Amniotic stem cell (primary cell): ENCODE data around the gene CFHR2.
"Not testable (repeated sequence)": the region's sequence is repeated elsewhere in the genome, so short reads cannot be mapped to it uniquely, and the experiment has no call there.

Experiments
- DNase-seq: peaks from one replicate; lab custom pipeline; 2025; lab: John Stamatoyannopoulos, UW

CFHR2 gene

GRCh38 chr1:196943568-196943967 lies at the start of gene CFHR2:
Gene CFHR2, plus strand, starts transcription at chr1:196943738. Its CDS starts 143 bp downstream, at chr1:196943881.
- not testable (repeated sequence) for DNase-seq

GRCh38 chr1:196896355-196896754 lies 47.2 kb upstream of the CFHR2 start:
- DNase-seq = no peak

GRCh38 chr1:196897158-196897828 lies 46.2 kb upstream of the CFHR2 start:
- no peak for DNase-seq

GRCh38 chr1:196902344-196902743 lies 41.2 kb upstream of the CFHR2 start:
- no peak for DNase-seq

- no peak for DNase-seq
Observed at GRCh38 chr1:196910215-196910614, 33.3 kb upstream of the CFHR2 start.

GRCh38 chr1:196912283-196912682 lies 31.3 kb upstream of the CFHR2 start:
- DNase-seq = not testable (repeated sequence)

GRCh38 chr1:196926839-196927238 lies 16.7 kb upstream of the CFHR2 start:
- peak; percentile 10 for DNase-seq

GRCh38 chr1:196932853-196933252 lies 10.7 kb upstream of the CFHR2 start:
- not testable (repeated sequence) for DNase-seq

- no peak for DNase-seq
Observed at GRCh38 chr1:196933531-196934189, 9.9 kb upstream of the CFHR2 start.

- not testable (repeated sequence) for DNase-seq
Observed at GRCh38 chr1:196941474-196941873, 2.1 kb upstream of the CFHR2 start.

- no peak for DNase-seq
Observed at GRCh38 chr1:196951711-196952394, 8.3 kb downstream of the CFHR2 start.

GRCh38 chr1:196954778-196955177 lies 11.2 kb downstream of the CFHR2 start:
- no peak for DNase-seq

GRCh38 chr1:196955926-196956325 lies 12.4 kb downstream of the CFHR2 start:
- DNase-seq = no peak

GRCh38 chr1:196960854-196961253 lies 17.3 kb downstream of the CFHR2 start:
- DNase-seq = no peak

GRCh38 chr1:196970182-196970581 lies 26.6 kb downstream of the CFHR2 start:
- DNase-seq = no peak

GRCh38 chr1:196976278-196976677 lies 32.7 kb downstream of the CFHR2 start:
- no peak for DNase-seq

GRCh38 chr1:196977278-196977677 lies 33.7 kb downstream of the CFHR2 start, which contains the start of gene CFHR5:
Gene CFHR5, plus strand, starts transcription at chr1:196977556. Its CDS starts 109 bp downstream, at chr1:196977665.
- DNase-seq = no peak

- no peak for DNase-seq
Observed at GRCh38 chr1:196980859-196981258, 37.3 kb downstream of the CFHR2 start.

GRCh38 chr1:196982247-196982646 lies 38.7 kb downstream of the CFHR2 start:
- not testable (repeated sequence) for DNase-seq

- not testable (repeated sequence) for DNase-seq
Observed at GRCh38 chr1:196991919-196992651, 48.5 kb downstream of the CFHR2 start.

GRCh38 chr1:196993916-196994315 lies 50.4 kb downstream of the CFHR2 start:
- no peak for DNase-seq

GRCh38 chr1:196997423-196997822 lies 53.9 kb downstream of the CFHR2 start:
- DNase-seq = peak; percentile 60
